ENCODE results near the gene PFKP.

PFKP gene

DNA sequence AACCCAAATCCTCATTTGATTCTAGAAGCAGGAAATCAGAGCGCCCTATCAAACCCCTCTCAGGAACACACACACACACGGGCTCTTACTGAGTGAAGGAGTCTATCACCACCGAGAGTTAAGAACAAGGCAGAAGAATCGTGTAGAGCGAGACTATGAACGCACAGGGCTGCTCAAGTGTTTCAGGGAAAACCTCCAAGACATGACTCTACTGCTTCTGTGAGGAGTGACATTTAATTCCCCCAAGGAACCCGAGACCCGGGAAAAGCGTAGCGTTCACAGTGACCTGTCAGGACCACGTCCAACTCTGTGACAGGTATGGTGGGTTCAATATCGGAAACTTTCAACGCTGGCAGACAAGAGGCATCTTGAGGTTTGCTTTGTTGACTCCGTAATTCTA is 83.6 kb downstream of the PFKP start:
- no peak for DNase-seq (ENCODE audit: low read depth)
- TF ChIP-seq, protein P1, sequence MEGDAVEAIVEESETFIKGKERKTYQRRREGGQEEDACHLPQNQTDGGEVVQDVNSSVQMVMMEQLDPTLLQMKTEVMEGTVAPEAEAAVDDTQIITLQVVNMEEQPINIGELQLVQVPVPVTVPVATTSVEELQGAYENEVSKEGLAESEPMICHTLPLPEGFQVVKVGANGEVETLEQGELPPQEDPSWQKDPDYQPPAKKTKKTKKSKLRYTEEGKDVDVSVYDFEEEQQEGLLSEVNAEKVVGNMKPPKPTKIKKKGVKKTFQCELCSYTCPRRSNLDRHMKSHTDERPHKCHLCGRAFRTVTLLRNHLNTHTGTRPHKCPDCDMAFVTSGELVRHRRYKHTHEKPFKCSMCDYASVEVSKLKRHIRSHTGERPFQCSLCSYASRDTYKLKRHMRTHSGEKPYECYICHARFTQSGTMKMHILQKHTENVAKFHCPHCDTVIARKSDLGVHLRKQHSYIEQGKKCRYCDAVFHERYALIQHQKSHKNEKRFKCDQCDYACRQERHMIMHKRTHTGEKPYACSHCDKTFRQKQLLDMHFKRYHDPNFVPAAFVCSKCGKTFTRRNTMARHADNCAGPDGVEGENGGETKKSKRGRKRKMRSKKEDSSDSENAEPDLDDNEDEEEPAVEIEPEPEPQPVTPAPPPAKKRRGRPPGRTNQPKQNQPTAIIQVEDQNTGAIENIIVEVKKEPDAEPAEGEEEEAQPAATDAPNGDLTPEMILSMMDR (IDR thresholded peaks at IDR 0.05; ENCODE audit: insufficient read depth, low read depth, low read length, missing control alignments) = no peak
- no peak overlapping the region for H3K4me3 ChIP-seq (ENCODE audit: low read depth, low read length)

DNA sequence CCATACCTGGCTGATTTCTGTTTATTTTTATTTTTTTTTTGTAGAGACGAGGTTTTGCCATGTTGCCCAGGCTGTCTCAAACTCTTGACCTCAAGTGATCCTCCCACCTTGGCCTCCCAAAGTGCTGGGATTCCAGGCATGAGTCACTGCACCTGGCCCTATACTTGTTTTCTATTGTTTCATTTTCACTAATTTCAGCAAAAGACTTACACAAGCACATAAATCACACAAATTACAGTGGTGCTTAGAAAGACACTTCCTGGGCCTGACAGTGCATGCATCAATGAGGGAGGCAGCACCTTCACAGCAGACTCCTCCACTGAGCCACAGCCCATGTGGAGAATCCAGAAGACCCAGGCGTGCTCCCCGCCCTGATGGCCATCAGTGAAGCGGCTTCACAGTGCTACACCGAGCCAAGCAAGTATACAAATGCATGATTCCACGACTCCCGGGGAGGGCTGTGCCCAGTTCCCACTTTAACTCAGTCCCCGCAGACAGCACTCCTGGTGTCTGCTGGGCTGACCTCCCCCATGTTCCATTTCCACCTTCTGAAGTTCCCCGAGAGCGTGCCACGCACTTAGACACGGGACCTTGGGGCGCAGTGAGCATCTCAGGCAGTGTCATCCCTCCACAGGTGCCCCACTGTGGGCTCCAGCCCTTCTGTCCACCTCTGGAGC is 84.7 kb downstream of the PFKP start:
- TF ChIP-seq, protein P1 (IDR thresholded peaks at IDR 0.05; ENCODE audit: insufficient read depth, low read depth, low read length, missing control alignments) = no peak
- DNase-seq (ENCODE audit: low read depth) = no peak
- H3K4me3 ChIP-seq (ENCODE audit: low read depth, low read length) = no peak overlapping the region

DNA sequence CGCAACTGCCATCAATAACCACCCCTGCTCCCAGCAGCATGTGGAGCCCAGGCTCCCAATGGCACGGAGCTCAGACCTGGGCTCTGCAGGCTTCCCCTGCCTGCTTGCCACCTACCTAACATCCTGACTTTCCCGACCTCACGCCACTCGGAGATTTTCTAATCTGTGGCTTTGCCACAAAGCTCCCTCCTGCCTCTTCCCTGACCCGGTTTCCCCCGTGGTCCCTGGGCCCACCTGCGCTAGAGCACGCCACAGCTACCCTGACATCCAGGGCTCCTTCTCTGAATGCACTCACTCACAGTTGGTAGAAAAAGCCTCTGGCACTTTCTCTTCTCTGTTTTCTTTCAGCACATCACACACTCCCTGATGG is 85.2 kb downstream of the PFKP start:
- no peak for DNase-seq (ENCODE audit: low read depth)
- TF ChIP-seq, protein P1 (IDR thresholded peaks at IDR 0.05; ENCODE audit: insufficient read depth, low read depth, low read length, missing control alignments) = no peak
- no peak overlapping the region for H3K4me3 ChIP-seq (ENCODE audit: low read depth, low read length)

- no peak for DNase-seq (ENCODE audit: low read depth)
- no peak overlapping the region for H3K4me3 ChIP-seq (ENCODE audit: low read depth, low read length)
- TF ChIP-seq, protein P1 (IDR thresholded peaks at IDR 0.05; ENCODE audit: insufficient read depth, low read depth, low read length, missing control alignments) = no peak
These were observed 87.3 kb downstream of the PFKP start for GRCh38 chr10:3154666-3155065.

DNA sequence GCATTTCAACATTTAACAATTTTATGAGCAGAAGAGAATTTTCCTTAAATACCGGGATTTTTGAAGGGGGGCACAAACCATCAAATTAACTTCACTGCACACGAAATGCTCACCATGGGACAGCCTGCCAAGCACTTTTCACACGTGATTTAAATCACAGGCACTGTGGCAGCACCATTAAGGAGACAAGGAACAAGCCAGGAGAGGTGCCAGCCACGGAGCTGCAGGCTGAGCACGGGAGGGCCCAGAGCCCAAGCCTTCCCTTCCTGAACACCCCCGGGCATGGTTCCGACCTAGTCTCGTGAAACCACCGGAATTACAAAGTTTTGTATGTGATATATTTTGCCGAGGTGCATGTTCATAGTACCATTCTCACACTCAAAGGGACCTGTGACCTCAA is 91.8 kb downstream of the PFKP start:
- TF ChIP-seq, protein P1 (IDR thresholded peaks at IDR 0.05; ENCODE audit: insufficient read depth, low read depth, low read length, missing control alignments) = no peak
- DNase-seq (ENCODE audit: low read depth) = no peak

GRCh38 chr10:3162533-3162932 is 95.2 kb downstream of the PFKP start:
- no peak overlapping the region for H3K4me3 ChIP-seq (ENCODE audit: low read depth, low read length)
- DNase-seq (ENCODE audit: low read depth) = no peak
- TF ChIP-seq, protein P1 (IDR thresholded peaks at IDR 0.05; ENCODE audit: insufficient read depth, low read depth, low read length, missing control alignments) = no peak

More for the DNA sequence above, 91.8 kb downstream of the PFKP start:
- no peak overlapping the region for H3K4me3 ChIP-seq (ENCODE audit: low read depth, low read length)

DNA sequence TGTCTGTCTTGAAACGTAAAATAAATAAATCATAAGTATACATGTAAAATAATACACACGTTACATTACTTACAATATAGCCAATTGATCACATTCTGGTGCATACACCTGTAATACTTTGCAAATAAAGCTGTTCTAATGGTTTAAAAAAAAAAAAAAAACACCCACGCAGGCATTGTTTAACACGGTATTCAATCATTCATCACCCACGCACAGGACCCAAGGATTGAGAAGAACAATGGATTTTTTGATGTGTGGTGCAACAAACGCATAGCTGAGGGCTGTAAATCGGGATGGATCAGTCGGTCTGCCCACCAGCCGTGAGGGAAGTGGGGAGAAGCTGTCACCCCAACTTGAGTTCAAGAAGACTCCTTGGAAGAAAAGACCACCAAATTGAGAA is 96.5 kb downstream of the PFKP start:
- DNase-seq (ENCODE audit: low read depth) = no peak
- H3K4me3 ChIP-seq (ENCODE audit: low read depth, low read length) = no peak overlapping the region
- TF ChIP-seq, protein P1 (IDR thresholded peaks at IDR 0.05; ENCODE audit: insufficient read depth, low read depth, low read length, missing control alignments) = no peak
